Small intestine (tissue), 7 donors: ENCODE results near the gene DCBLD2. TPM values are rescaled to one million over a fixed set of nuclear protein-coding genes. Genes with fewer than 3 reads are reported as not detected.

Source experiments
- DNase-seq, 2 donors: peaks; one replicate each; pipeline versions ENCODE4 v3.0.0 to v3.0.0-alpha.2; 2013
- FAIRE-seq: peaks from 2 replicates; lab custom pipeline; 2012; peaks lifted over from hg19 to GRCh38; lab: Jason Lieb, UNC
- H3K27ac ChIP-seq, 3 donors: one replicate each; pipeline ENCODE4 v1.5.1; 2013; ENCODE audit warnings: low read length in 2 of 3, mild to moderate bottlenecking in 2 of 3, control low read depth in 1 of 3, inconsistent platforms in 1 of 3, low read depth in 1 of 3, moderate library complexity in 1 of 3
- H3K27me3 ChIP-seq, 3 donors: one replicate each; pipeline ENCODE4 v1.6.1; 2013; ENCODE audit warnings: low read length in 3 of 3, inconsistent platforms in 1 of 3; ENCODE audit not compliant: control insufficient read depth in 3 of 3, insufficient read depth in 3 of 3
- H3K36me3 ChIP-seq, 3 donors: one replicate each; pipeline ENCODE4 v1.6.1; 2013; ENCODE audit warnings: low read length in 3 of 3, inconsistent platforms in 1 of 3, low read depth in 1 of 3, mild to moderate bottlenecking in 1 of 3, moderate library complexity in 1 of 3; ENCODE audit not compliant: control insufficient read depth in 3 of 3, insufficient read depth in 2 of 3
- H3K4me1 ChIP-seq, 3 donors: one replicate each; pipeline ENCODE4 v1.6.1; 2013; ENCODE audit warnings: low read length in 2 of 3, inconsistent platforms in 1 of 3, low read depth in 1 of 3, mild to moderate bottlenecking in 1 of 3, moderate library complexity in 1 of 3; ENCODE audit not compliant: control insufficient read depth in 3 of 3, insufficient read depth in 2 of 3
- H3K4me3 ChIP-seq, 3 donors: one replicate each; pipeline ENCODE4 v1.5.1; 2013; ENCODE audit warnings: low read length in 3 of 3, control low read depth in 1 of 3, inconsistent platforms in 1 of 3, low read depth in 1 of 3, mild to moderate bottlenecking in 1 of 3, moderate library complexity in 1 of 3
- H3K9me3 ChIP-seq, 2 donors: one replicate each; pipeline ENCODE4 v1.6.1; 2013; ENCODE audit warnings: low read depth in 1 of 2, low read length in 1 of 2; ENCODE audit not compliant: control insufficient read depth in 2 of 2, insufficient read depth in 1 of 2
- WGBS, 3 donors: extraction: QIAGEN DNeasy Blood & Tissue Kit; methylation state at CpG; one replicate each; pipeline ENCODE4 v1.1.7; 2013; 5-methylcytosine and 5-hydroxymethylcytosine counted together
- polyA plus RNA-seq, 4 donors: library from polyadenylated mRNA; stranded (reverse) in 3 of 4; unstranded in 1 of 4; fragments of 200-250 nt in 3 of 4; fragments of 120-200 nt in 1 of 4; gene quantifications; one replicate each; pipeline versions ENCODE4 v1.2.1 to v1.2.3, GENCODE V29; 2013
- donor health status: healthy with polysubstance abuse.
- donor health status: control.
- donor health status: control.
- donor health status: Bipolar disorder and iron deficiency.
- donor health status: healthy.

Gene DCBLD2
- polyA plus RNA-seq, 4 donors = 0.22 to 10.0 (median 2.0) TPM

- DNase-seq (no peak), FAIRE-seq (no peak)
- Histone ChIP-seq H3K4me3 (no peak overlapping the region), H3K27ac (no peak overlapping the region), H3K9me3 (no peaks in the 10 kb centered on the region), H3K4me1 (peaks cover 0 to 3% (median 0%) of the 10 kb centered on the region in 3 donors), H3K27me3 (no peaks in the 10 kb centered on the region), H3K36me3 (no peaks in the 10 kb centered on the region)
- 58 to 77% (median 72%) methylated on average over 2 of the region's 2 CpGs for WGBS, 3 donors
Observed at GRCh38 chr3:98761643-98762229, 139.8 kb downstream of the DCBLD2 start.

GRCh38 chr3:98759629-98760028 lies 141.9 kb downstream of the DCBLD2 start:
- no peak overlapping the region for H3K27ac ChIP-seq
- FAIRE-seq (no peak), DNase-seq (no peak)
- no peak overlapping the region for H3K4me3 ChIP-seq
- H3K36me3 ChIP-seq = no peaks in the 10 kb centered on the region
- H3K9me3 ChIP-seq = no peaks in the 10 kb centered on the region
- peaks cover 0 to 3% (median 0%) of the 10 kb centered on the region in 3 donors for H3K4me1 ChIP-seq
- no peaks in the 10 kb centered on the region for H3K27me3 ChIP-seq
- 92 to 96% (median 93%) methylated on average over 2 of the region's 2 CpGs for WGBS, 3 donors

GRCh38 chr3:98755601-98756000 lies 145.9 kb downstream of the DCBLD2 start:
- no peaks in the 10 kb centered on the region for H3K36me3 ChIP-seq
- H3K27me3 ChIP-seq = no peaks in the 10 kb centered on the region
- H3K9me3 ChIP-seq = no peaks in the 10 kb centered on the region
- 76 to 82% (median 78%) methylated on average over 4 of the region's 4 CpGs for WGBS, 3 donors
- no peak overlapping the region for H3K27ac ChIP-seq
- FAIRE-seq = no peak
- no peaks in the 10 kb centered on the region for H3K4me1 ChIP-seq
- H3K4me3 ChIP-seq = no peak overlapping the region
- no peak for DNase-seq

- Histone ChIP-seq H3K27me3 (no peaks in the 10 kb centered on the region), H3K9me3 (no peaks in the 10 kb centered on the region), H3K4me3 (no peak overlapping the region), H3K36me3 (no peaks in the 10 kb centered on the region), H3K4me1 (no peaks in the 10 kb centered on the region), H3K27ac (no peak overlapping the region)
- no peak for DNase-seq
- FAIRE-seq = no peak
- WGBS, 3 donors = 51 to 55% (median 53%) methylated on average over 3 of the region's 3 CpGs
Observed at GRCh38 chr3:98754483-98754882, 147.0 kb downstream of the DCBLD2 start.

- Histone ChIP-seq H3K9me3 (no peaks in the 10 kb centered on the region), H3K36me3 (no peaks in the 10 kb centered on the region), H3K27ac (no peak overlapping the region), H3K4me1 (no peaks in the 10 kb centered on the region), H3K4me3 (no peak overlapping the region), H3K27me3 (no peaks in the 10 kb centered on the region)
- WGBS, 3 donors = 80 to 85% (median 80%) methylated on average over 1 of the region's 1 CpG
- no peak for FAIRE-seq
- no peak for DNase-seq
Observed at GRCh38 chr3:98750276-98750919, 151.1 kb downstream of the DCBLD2 start.

- DNase-seq (no peak), FAIRE-seq (no peak)
- H3K36me3 ChIP-seq = no peaks in the 10 kb centered on the region
- H3K27me3 ChIP-seq = no peaks in the 10 kb centered on the region
- no peaks in the 10 kb centered on the region for H3K9me3 ChIP-seq
- H3K4me3 ChIP-seq = no peak overlapping the region
- H3K27ac ChIP-seq = no peak overlapping the region
- no peaks in the 10 kb centered on the region for H3K4me1 ChIP-seq
- WGBS, 3 donors = 62 to 68% (median 63%) methylated on average over 4 of the region's 4 CpGs
Observed at GRCh38 chr3:98746882-98747281, 154.6 kb downstream of the DCBLD2 start.

- Histone ChIP-seq H3K4me3 (no peak overlapping the region), H3K27ac (no peak overlapping the region), H3K36me3 (no peaks in the 10 kb centered on the region), H3K27me3 (no peaks in the 10 kb centered on the region), H3K9me3 (no peaks in the 10 kb centered on the region), H3K4me1 (no peaks in the 10 kb centered on the region)
- WGBS, 3 donors = 62 to 77% (median 75%) methylated on average over 4 of the region's 4 CpGs
- FAIRE-seq (no peak), DNase-seq (no peak)
Observed at GRCh38 chr3:98746122-98746521, 155.4 kb downstream of the DCBLD2 start.
